Gastrocnemius medialis (tissue), 4 donors: ENCODE data around the gene DIP2A.

Experiments used
- POLR2A ChIP-seq, 2 donors: fragments of 450-650 bp; IDR thresholded peaks; one replicate each; pipeline ENCODE4 v1.6.1; 2017; ENCODE audit warnings: antibody characterized with exemption in 2 of 2, mild to moderate bottlenecking in 2 of 2, moderate library complexity in 2 of 2
- TF ChIP-seq, protein P1 (sequence below), 5 experiments: fragments of 450-650 bp in 3 of 5; fragments of 200-600 bp in 2 of 5; sonication (generic) in 2 of 5; IDR thresholded peaks in 4 of 5; conservative IDR thresholded peaks in 1 of 5; 1 replicate in 4 of 5; 2 replicates in 1 of 5; pipeline ENCODE4 v1.5.1; 2016 to 2019; ENCODE audit warnings: antibody characterized with exemption in 5 of 5, mild to moderate bottlenecking in 3 of 5, moderate library complexity in 3 of 5

DNA sequence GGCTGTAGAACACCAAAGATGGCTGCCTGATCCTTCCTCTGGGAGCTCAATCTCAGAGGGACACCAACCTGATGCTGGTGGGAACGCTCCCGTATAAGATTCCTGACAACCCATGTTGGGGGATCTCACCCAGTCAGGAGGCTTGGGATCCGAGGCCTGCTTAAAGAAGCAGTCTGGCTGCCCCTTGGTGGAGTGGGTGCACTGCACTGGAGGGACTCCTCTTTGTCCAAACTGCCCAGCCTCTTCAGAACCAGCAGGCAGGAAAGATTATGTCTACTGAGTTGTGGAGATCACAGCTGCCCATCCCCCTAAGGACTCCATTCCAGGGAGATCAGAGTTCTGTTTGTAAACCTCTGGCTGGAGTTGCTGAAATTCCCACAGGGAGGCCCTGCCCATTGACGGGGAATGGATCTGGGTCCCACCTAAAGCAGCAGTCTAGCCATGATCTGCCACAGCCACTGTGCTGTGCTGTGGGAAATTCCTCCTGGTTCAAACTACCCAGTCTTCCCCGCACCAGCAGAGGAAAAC is 123.2 kb downstream of the DIP2A start:
- TF ChIP-seq POLR2A (IDR thresholded peaks at IDR 0.05): no peak
- TF ChIP-seq, protein P1, sequence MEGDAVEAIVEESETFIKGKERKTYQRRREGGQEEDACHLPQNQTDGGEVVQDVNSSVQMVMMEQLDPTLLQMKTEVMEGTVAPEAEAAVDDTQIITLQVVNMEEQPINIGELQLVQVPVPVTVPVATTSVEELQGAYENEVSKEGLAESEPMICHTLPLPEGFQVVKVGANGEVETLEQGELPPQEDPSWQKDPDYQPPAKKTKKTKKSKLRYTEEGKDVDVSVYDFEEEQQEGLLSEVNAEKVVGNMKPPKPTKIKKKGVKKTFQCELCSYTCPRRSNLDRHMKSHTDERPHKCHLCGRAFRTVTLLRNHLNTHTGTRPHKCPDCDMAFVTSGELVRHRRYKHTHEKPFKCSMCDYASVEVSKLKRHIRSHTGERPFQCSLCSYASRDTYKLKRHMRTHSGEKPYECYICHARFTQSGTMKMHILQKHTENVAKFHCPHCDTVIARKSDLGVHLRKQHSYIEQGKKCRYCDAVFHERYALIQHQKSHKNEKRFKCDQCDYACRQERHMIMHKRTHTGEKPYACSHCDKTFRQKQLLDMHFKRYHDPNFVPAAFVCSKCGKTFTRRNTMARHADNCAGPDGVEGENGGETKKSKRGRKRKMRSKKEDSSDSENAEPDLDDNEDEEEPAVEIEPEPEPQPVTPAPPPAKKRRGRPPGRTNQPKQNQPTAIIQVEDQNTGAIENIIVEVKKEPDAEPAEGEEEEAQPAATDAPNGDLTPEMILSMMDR (IDR thresholded peaks at IDR 0.05 in 4 of 5, conservative IDR thresholded peaks at IDR 0.05 in 1 of 5): no peak
